ENCODE data around the gene HAGH.

The HAGH gene

GRCh38 chr16:1794221-1794871 is 32.3 kb downstream of the HAGH start:
- H3K9ac ChIP-seq (ENCODE audit: low read length in 5 of 5) = no peak overlapping the region
- no peaks in the 10 kb centered on the region for H3K27me3 ChIP-seq (ENCODE audit: control insufficient read depth in 5 of 5, insufficient read depth in 4 of 5, low read length in 5 of 5)
- no peak overlapping the region for H3K27ac ChIP-seq (ENCODE audit: low read depth, low read length)
- peaks cover 0 to 25% (median 11%) of the 10 kb centered on the region in 5 donors for H3K36me3 ChIP-seq (ENCODE audit: control insufficient read depth in 5 of 5, insufficient read depth in 5 of 5, low read length in 5 of 5)
- no peaks in the 10 kb centered on the region for H3K4me1 ChIP-seq (ENCODE audit: control insufficient read depth in 5 of 5, insufficient read depth in 5 of 5, low read length in 5 of 5)
- no peak overlapping the region for H3K4me3 ChIP-seq (ENCODE audit: low read depth in 1 of 5, low read length in 5 of 5)
- peaks cover 0 to 5% (median 4%) of the 10 kb centered on the region in 5 donors for H3K9me3 ChIP-seq (ENCODE audit: control insufficient read depth in 5 of 5, low read length in 5 of 5)

GRCh38 chr16:1793578-1794220 is 32.9 kb downstream of the HAGH start, which contains the start of gene IGFALS:
IGFALS (minus strand) TSS chr16:1793705; CDS start chr16:1793652, 53 bp downstream.
- Histone ChIP-seq H3K4me3 (ENCODE audit: low read depth in 1 of 5, low read length in 5 of 5) (no peak within 1 kb of the TSS), H3K27ac (ENCODE audit: low read depth, low read length) (no peak within 1 kb of the TSS), H3K9ac (ENCODE audit: low read length in 5 of 5) (no peak within 1 kb of the TSS), H3K27me3 (ENCODE audit: control insufficient read depth in 5 of 5, insufficient read depth in 4 of 5, low read length in 5 of 5) (no peaks in the 10 kb centered on the region), H3K4me1 (ENCODE audit: control insufficient read depth in 5 of 5, insufficient read depth in 5 of 5, low read length in 5 of 5) (no peaks in the 10 kb centered on the region), H3K9me3 (ENCODE audit: control insufficient read depth in 5 of 5, low read length in 5 of 5) (peaks cover 0 to 5% (median 4%) of the 10 kb centered on the region in 5 donors), H3K36me3 (ENCODE audit: control insufficient read depth in 5 of 5, insufficient read depth in 5 of 5, low read length in 5 of 5) (peaks cover 0 to 31% (median 17%) of the 10 kb centered on the region in 5 donors)

- no peak overlapping the region for H3K9ac ChIP-seq (ENCODE audit: low read length in 5 of 5)
Measured at GRCh38 chr16:1792836-1793577, 33.6 kb downstream of the HAGH start.

GRCh38 chr16:1791943-1792812 is 34.4 kb downstream of the HAGH start:
- H3K4me1 ChIP-seq (ENCODE audit: control insufficient read depth in 5 of 5, insufficient read depth in 5 of 5, low read length in 5 of 5) = no peaks in the 10 kb centered on the region
- H3K27me3 ChIP-seq (ENCODE audit: control insufficient read depth in 5 of 5, insufficient read depth in 4 of 5, low read length in 5 of 5) = no peaks in the 10 kb centered on the region
- H3K36me3 ChIP-seq (ENCODE audit: control insufficient read depth in 5 of 5, insufficient read depth in 5 of 5, low read length in 5 of 5) = peaks cover 0 to 46% (median 31%) of the 10 kb centered on the region in 5 donors
- no peak overlapping the region for H3K4me3 ChIP-seq (ENCODE audit: low read depth in 1 of 5, low read length in 5 of 5)
- no peaks in the 10 kb centered on the region for H3K9me3 ChIP-seq (ENCODE audit: control insufficient read depth in 5 of 5, low read length in 5 of 5)
- no peak overlapping the region for H3K27ac ChIP-seq (ENCODE audit: low read depth, low read length)
- H3K9ac ChIP-seq (ENCODE audit: low read length in 5 of 5) = no peak overlapping the region

More at GRCh38 chr16:1792836-1793577, 33.6 kb downstream of the HAGH start:
- Histone ChIP-seq H3K4me1 (ENCODE audit: control insufficient read depth in 5 of 5, insufficient read depth in 5 of 5, low read length in 5 of 5) (no peaks in the 10 kb centered on the region), H3K4me3 (ENCODE audit: low read depth in 1 of 5, low read length in 5 of 5) (no peak overlapping the region), H3K27ac (ENCODE audit: low read depth, low read length) (no peak overlapping the region), H3K36me3 (ENCODE audit: control insufficient read depth in 5 of 5, insufficient read depth in 5 of 5, low read length in 5 of 5) (peaks cover 0 to 38% (median 23%) of the 10 kb centered on the region in 5 donors), H3K27me3 (ENCODE audit: control insufficient read depth in 5 of 5, insufficient read depth in 4 of 5, low read length in 5 of 5) (no peaks in the 10 kb centered on the region), H3K9me3 (ENCODE audit: control insufficient read depth in 5 of 5, low read length in 5 of 5) (peaks cover 0 to 4% (median 2%) of the 10 kb centered on the region in 5 donors)

GRCh38 chr16:1791256-1791942 is 35.2 kb downstream of the HAGH start:
- Histone ChIP-seq H3K27ac (ENCODE audit: low read depth, low read length) (no peak overlapping the region), H3K36me3 (ENCODE audit: control insufficient read depth in 5 of 5, insufficient read depth in 5 of 5, low read length in 5 of 5) (peaks cover 0 to 54% (median 38%) of the 10 kb centered on the region in 5 donors), H3K9ac (ENCODE audit: low read length in 5 of 5) (no peak overlapping the region), H3K9me3 (ENCODE audit: control insufficient read depth in 5 of 5, low read length in 5 of 5) (no peaks in the 10 kb centered on the region), H3K27me3 (ENCODE audit: control insufficient read depth in 5 of 5, insufficient read depth in 4 of 5, low read length in 5 of 5) (no peaks in the 10 kb centered on the region), H3K4me3 (ENCODE audit: low read depth in 1 of 5, low read length in 5 of 5) (no peak overlapping the region), H3K4me1 (ENCODE audit: control insufficient read depth in 5 of 5, insufficient read depth in 5 of 5, low read length in 5 of 5) (peaks cover 0 to 2% (median 0%) of the 10 kb centered on the region in 5 donors)

GRCh38 chr16:1790611-1791255 is 35.9 kb downstream of the HAGH start:
- H3K27ac ChIP-seq (ENCODE audit: low read depth, low read length) = no peak overlapping the region
- H3K4me1 ChIP-seq (ENCODE audit: control insufficient read depth in 5 of 5, insufficient read depth in 5 of 5, low read length in 5 of 5) = peaks cover 0 to 4% (median 0%) of the 10 kb centered on the region in 5 donors
- H3K36me3 ChIP-seq (ENCODE audit: control insufficient read depth in 5 of 5, insufficient read depth in 5 of 5, low read length in 5 of 5) = peaks cover 0 to 59% (median 41%) of the 10 kb centered on the region in 5 donors
- H3K27me3 ChIP-seq (ENCODE audit: control insufficient read depth in 5 of 5, insufficient read depth in 4 of 5, low read length in 5 of 5) = no peaks in the 10 kb centered on the region
- H3K9ac ChIP-seq (ENCODE audit: low read length in 5 of 5) = no peak overlapping the region
- no peak overlapping the region for H3K4me3 ChIP-seq (ENCODE audit: low read depth in 1 of 5, low read length in 5 of 5)
- no peaks in the 10 kb centered on the region for H3K9me3 ChIP-seq (ENCODE audit: control insufficient read depth in 5 of 5, low read length in 5 of 5)

GRCh38 chr16:1790261-1790610 is 36.4 kb downstream of the HAGH start:
- Histone ChIP-seq H3K4me1 (ENCODE audit: control insufficient read depth in 5 of 5, insufficient read depth in 5 of 5, low read length in 5 of 5) (peaks cover 0 to 5% (median 1%) of the 10 kb centered on the region in 5 donors), H3K9ac (ENCODE audit: low read length in 5 of 5) (no peak overlapping the region), H3K36me3 (ENCODE audit: control insufficient read depth in 5 of 5, insufficient read depth in 5 of 5, low read length in 5 of 5) (peaks cover 0 to 63% (median 43%) of the 10 kb centered on the region in 5 donors), H3K27ac (ENCODE audit: low read depth, low read length) (no peak overlapping the region), H3K9me3 (ENCODE audit: control insufficient read depth in 5 of 5, low read length in 5 of 5) (no peaks in the 10 kb centered on the region), H3K27me3 (ENCODE audit: control insufficient read depth in 5 of 5, insufficient read depth in 4 of 5, low read length in 5 of 5) (no peaks in the 10 kb centered on the region), H3K4me3 (ENCODE audit: low read depth in 1 of 5, low read length in 5 of 5) (no peak overlapping the region)

GRCh38 chr16:1789643-1790045 is 37.0 kb downstream of the HAGH start:
- peaks cover 0 to 66% (median 43%) of the 10 kb centered on the region in 5 donors for H3K36me3 ChIP-seq (ENCODE audit: control insufficient read depth in 5 of 5, insufficient read depth in 5 of 5, low read length in 5 of 5)
- H3K4me1 ChIP-seq (ENCODE audit: control insufficient read depth in 5 of 5, insufficient read depth in 5 of 5, low read length in 5 of 5) = peaks cover 0 to 9% (median 5%) of the 10 kb centered on the region in 5 donors
- no peak overlapping the region for H3K4me3 ChIP-seq (ENCODE audit: low read depth in 1 of 5, low read length in 5 of 5)
- H3K27me3 ChIP-seq (ENCODE audit: control insufficient read depth in 5 of 5, insufficient read depth in 4 of 5, low read length in 5 of 5) = no peaks in the 10 kb centered on the region
- H3K27ac ChIP-seq (ENCODE audit: low read depth, low read length) = no peak overlapping the region
- H3K9ac ChIP-seq (ENCODE audit: low read length in 5 of 5) = no peak overlapping the region
- no peaks in the 10 kb centered on the region for H3K9me3 ChIP-seq (ENCODE audit: control insufficient read depth in 5 of 5, low read length in 5 of 5)

GRCh38 chr16:1788708-1789100 is 37.9 kb downstream of the HAGH start:
- no peak overlapping the region for H3K27ac ChIP-seq (ENCODE audit: low read depth, low read length)
- H3K4me3 ChIP-seq (ENCODE audit: low read depth in 1 of 5, low read length in 5 of 5) = no peak overlapping the region
- peaks cover 0 to 16% (median 10%) of the 10 kb centered on the region in 5 donors for H3K4me1 ChIP-seq (ENCODE audit: control insufficient read depth in 5 of 5, insufficient read depth in 5 of 5, low read length in 5 of 5)
- H3K9me3 ChIP-seq (ENCODE audit: control insufficient read depth in 5 of 5, low read length in 5 of 5) = no peaks in the 10 kb centered on the region
- peaks cover 0 to 66% (median 43%) of the 10 kb centered on the region in 5 donors for H3K36me3 ChIP-seq (ENCODE audit: control insufficient read depth in 5 of 5, insufficient read depth in 5 of 5, low read length in 5 of 5)
- H3K9ac ChIP-seq (ENCODE audit: low read length in 5 of 5) = no peak overlapping the region
- H3K27me3 ChIP-seq (ENCODE audit: control insufficient read depth in 5 of 5, insufficient read depth in 4 of 5, low read length in 5 of 5) = no peaks in the 10 kb centered on the region

Data from subcutaneous abdominal adipose tissue (tissue), 5 donors.